AG09319 (cell line): ENCODE data around the gene FAM25A.
A peak's percentile ranks its signal among the peaks of the same experiment; 100 is the strongest.
"Not testable (repeated sequence)": the region's sequence is repeated elsewhere in the genome, so short reads cannot be mapped to it uniquely, and the experiment has no call there.

Experiments
- DNase-seq: peaks from one replicate; pipeline ENCODE4 v3.0.0-alpha.2; 2010; ENCODE audit warnings: low read depth; ENCODE audit errors: extremely low read depth
- CTCF ChIP-seq: IDR thresholded peaks from 2 replicates; pipeline ENCODE4 v1.5.1; 2011; ENCODE audit warnings: low read depth, mild to moderate bottlenecking, inconsistent platforms, low read length, moderate library complexity

The FAM25A gene

DNA sequence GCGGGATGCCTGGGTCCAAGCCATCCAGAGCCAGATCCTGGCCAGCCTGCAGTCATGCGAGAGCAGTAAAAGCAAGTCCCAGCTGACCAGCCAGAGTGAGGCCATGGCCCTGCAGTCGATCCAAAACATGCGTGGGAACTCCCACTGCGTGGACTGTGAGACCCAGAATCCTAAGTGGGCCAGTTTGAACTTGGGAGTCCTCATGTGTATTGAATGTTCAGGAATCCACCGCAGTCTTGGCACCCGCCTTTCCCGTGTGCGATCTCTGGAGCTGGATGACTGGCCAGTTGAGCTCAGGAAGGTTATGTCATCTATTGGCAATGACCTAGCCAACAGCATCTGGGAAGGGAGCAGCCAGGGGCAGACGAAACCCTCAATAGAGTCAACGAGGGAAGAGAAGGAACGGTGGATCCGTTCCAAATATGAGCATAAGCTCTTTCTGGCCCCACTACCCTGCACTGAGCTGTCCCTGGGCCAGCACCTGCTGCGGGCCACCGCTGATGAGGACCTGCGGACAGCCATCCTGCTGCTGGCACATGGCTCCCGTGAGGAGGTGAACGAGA lies 10.9 kb upstream of the FAM25A start:
- DNase-seq, result not testable (repeated sequence)

DNA sequence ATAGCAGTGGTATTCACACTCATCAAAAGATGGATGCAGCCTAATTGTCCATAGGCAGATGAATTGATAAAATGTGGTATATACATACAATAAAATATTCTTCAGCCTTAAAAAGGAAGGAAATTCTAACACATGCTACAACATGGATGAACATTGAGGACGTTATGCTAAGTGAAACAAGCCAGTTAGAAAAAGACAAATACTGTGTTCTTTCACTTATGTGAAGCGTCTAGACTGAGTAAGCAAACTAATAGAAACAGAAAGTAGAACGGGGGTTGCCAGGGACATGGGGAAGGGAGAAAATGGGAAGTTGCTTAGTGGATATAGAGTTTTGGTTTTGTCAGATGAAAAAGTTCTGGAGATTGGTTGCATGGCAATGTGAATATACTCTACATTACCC lies 6.6 kb upstream of the FAM25A start:
- DNase-seq, result not testable (repeated sequence)

- not testable (repeated sequence) for DNase-seq
Measured at GRCh38 chr10:87014986-87015716, 4.9 kb upstream of the FAM25A start.

GRCh38 chr10:87018127-87018526 lies 2.0 kb upstream of the FAM25A start:
- not testable (repeated sequence) for DNase-seq

DNA sequence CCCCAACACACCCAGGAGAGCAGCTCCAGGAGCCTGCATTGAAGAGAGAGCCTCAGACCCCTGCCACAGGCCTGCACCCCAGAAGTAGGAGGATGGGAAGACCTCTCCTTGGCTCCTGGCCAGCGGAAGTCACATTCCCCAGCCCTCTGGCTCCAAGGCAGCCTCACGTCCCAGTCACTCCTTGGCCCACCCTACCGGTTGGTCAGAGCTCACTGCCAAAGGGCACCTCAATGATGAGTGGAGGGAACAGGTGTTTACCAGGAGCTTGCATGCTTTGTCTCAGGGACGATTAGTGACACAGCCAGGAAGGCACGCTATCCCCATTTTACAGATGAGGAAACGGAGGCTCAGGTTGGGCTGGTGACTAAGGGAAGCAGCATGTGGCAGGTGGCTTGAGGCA lies 1.0 kb upstream of the FAM25A start:
- DNase-seq, result not testable (repeated sequence)

GRCh38 chr10:87019504-87019903 lies 590 bp upstream of the FAM25A start:
- not testable (repeated sequence) for DNase-seq

- peak; percentile 41 for DNase-seq
Measured at GRCh38 chr10:87025285-87025958, 5.3 kb downstream of the FAM25A start.

DNA sequence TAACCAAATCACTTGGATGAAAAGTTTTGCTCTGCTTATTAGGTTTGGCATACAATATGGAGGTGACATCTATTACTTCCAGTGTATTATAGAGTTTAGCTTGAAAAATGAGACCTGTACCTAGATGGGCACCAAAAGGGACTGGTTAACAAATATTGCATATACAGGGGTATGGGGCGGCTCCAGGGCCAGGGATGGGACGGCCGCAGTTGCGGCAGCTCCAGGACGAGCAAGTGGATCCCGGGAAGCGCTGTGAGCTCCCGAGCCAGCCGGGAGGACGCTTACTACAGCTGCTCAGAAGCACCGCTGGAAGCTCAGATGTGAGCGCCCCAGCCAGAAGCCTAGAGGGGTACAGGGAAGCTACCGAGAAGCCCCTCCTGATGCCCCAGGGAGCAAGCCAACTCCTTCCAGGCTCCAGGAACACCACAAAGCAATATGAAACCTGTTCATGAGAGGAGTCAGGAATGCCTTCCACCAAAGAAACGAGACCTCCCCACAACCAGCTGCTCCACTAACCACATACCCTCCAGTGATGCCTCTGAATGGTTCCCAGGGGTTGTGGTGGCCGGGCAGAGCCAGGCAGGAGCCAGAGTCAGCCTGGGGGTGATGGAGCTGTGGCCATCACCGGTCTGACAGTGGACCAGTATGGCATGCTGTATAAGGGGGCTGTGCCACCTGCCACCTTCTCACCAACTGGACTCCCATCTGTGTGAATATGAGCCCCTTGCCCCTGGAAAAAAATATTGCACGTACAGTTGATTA lies 6.8 kb downstream of the FAM25A start:
- not testable (repeated sequence) for DNase-seq

DNA sequence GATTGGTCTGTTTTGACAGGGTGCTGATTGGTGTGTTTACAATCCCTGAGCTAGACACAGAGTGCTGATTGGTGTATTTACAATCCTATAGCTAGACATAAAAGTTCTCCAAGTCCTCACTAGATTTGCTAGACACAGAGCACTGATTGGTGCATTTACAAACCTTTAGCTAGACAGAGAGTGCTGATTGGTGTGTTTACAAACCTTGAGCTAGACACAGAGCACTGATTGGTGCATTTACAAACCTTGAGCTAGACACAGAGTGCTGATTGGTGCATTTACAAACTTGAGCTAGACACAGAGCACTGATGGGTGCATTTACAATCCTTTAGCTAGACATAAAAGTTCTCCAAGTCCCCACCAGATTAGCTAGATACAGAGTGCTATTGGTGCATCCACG lies 10.3 kb downstream of the FAM25A start:
- DNase-seq, result not testable (repeated sequence)

DNA sequence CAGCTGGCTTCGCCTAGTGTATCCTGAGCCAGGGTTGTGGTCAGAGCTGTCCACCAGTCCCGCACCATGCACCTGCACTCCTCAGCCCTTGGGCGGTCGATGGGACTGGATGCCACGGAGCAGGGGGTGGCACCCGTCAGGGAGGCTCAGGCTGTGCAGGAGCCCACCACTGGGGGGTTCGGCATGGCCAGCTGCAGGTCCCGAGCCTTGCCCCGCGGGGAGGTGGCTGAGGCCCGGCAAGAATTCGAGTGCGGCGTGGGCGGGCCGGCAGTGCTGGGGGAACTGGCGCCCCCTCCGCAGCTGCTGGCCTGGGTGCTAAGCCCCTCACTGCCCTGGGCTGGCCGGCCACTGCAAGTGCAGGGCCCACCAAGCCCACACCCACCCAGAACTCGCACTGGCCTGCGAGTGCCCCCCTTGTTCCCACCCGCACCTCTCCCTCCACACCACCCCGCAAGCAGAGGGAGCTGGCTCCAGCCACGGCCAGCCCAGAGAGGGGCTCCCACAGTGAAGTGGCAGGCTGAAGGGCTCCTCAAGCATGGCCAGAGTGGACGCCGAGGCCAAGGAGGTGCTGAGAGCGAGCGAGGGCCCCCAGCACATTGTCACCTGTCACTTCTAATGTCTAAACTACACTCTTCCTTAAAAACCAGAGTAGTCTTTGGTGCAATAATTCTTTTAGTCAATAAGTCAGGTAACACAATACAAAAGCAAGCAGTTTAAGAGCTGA lies 11.0 kb downstream of the FAM25A start:
- DNase-seq, result no peak

GRCh38 chr10:87036623-87037022 lies 16.5 kb downstream of the FAM25A start:
- no peak for DNase-seq
- no peak for TF ChIP-seq CTCF

More for the DNA sequence above, 11.0 kb downstream of the FAM25A start:
- TF ChIP-seq CTCF, result no peak

GRCh38 chr10:87038286-87038717 lies 18.2 kb downstream of the FAM25A start:
- TF ChIP-seq CTCF, result no peak
- DNase-seq, result no peak
